Measurements from ENCODE around the gene SORCS3. TPM values are rescaled to one million over a fixed set of nuclear protein-coding genes. Genes with fewer than 3 reads are reported as not detected.

The SORCS3 gene
- total RNA-seq, 1 experiment from 2014 or later: not detected

GRCh38 chr10:105056413-105056812, 415.3 kb downstream of the SORCS3 start:
- ATAC-seq (no peak), DNase-seq (no peak)
- no peak overlapping the region for H3K27ac ChIP-seq (ENCODE audit: low read length)
- H3K4me1 ChIP-seq (ENCODE audit: insufficient read depth, low read length): no peaks in the 10 kb centered on the region
- H3K27me3 ChIP-seq (ENCODE audit: low read length): no peaks in the 10 kb centered on the region
- no peaks in the 10 kb centered on the region for H3K36me3 ChIP-seq (ENCODE audit: low read depth, low read length)
- H3K4me3 ChIP-seq (ENCODE audit: low read length): no peak overlapping the region
- no peak overlapping the region for H2AFZ ChIP-seq (ENCODE audit: low read length)
- no peaks in the 10 kb centered on the region for H3K9me3 ChIP-seq (ENCODE audit: low read length)
- TF ChIP-seq, protein P1, sequence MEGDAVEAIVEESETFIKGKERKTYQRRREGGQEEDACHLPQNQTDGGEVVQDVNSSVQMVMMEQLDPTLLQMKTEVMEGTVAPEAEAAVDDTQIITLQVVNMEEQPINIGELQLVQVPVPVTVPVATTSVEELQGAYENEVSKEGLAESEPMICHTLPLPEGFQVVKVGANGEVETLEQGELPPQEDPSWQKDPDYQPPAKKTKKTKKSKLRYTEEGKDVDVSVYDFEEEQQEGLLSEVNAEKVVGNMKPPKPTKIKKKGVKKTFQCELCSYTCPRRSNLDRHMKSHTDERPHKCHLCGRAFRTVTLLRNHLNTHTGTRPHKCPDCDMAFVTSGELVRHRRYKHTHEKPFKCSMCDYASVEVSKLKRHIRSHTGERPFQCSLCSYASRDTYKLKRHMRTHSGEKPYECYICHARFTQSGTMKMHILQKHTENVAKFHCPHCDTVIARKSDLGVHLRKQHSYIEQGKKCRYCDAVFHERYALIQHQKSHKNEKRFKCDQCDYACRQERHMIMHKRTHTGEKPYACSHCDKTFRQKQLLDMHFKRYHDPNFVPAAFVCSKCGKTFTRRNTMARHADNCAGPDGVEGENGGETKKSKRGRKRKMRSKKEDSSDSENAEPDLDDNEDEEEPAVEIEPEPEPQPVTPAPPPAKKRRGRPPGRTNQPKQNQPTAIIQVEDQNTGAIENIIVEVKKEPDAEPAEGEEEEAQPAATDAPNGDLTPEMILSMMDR (conservative IDR thresholded peaks at IDR 0.05; ENCODE audit: low read depth, low read length): no peak
- TF ChIP-seq EZH2 (IDR thresholded peaks at IDR 0.05; ENCODE audit: low read length, unreplicated experiment): no peak
- TF ChIP-seq EZH2phosphoT487 (IDR thresholded peaks at IDR 0.05; ENCODE audit: borderline replicate concordance, low read length): no peak
- no TSS peak for BruUV-seq (replicated peaks)
- intact Hi-C loops (cut with micrococcal nuclease): no loop called here
- H3K9me2 ChIP-seq (replicated peaks; ENCODE audit: low read length): no peaks in the 10 kb centered on the region
- POLR2A ChIA-PET (ENCODE audit: unreplicated experiment): no interaction called here
- H3K79me2 ChIP-seq (ENCODE audit: low read length): no peaks in the 10 kb centered on the region
- no peaks in the 10 kb centered on the region for H4K20me1 ChIP-seq (ENCODE audit: low read length)
- H3K4me2 ChIP-seq (ENCODE audit: low read length): no peak overlapping the region
- CTCF ChIA-PET: no interaction called here
- H3K9ac ChIP-seq (ENCODE audit: low read length): no peak overlapping the region
- H3F3A ChIP-seq (ENCODE audit: low read length, unreplicated experiment): no peaks in the 10 kb centered on the region

GRCh38 chr10:105062951-105063350, 421.9 kb downstream of the SORCS3 start:
- Histone ChIP-seq H2AFZ (ENCODE audit: low read length) (no peak overlapping the region), H3K4me1 (ENCODE audit: insufficient read depth, low read length) (no peaks in the 10 kb centered on the region), H3K9me2 (replicated peaks; ENCODE audit: low read length) (no peaks in the 10 kb centered on the region), H3K9ac (ENCODE audit: low read length) (no peak overlapping the region), H3K27me3 (ENCODE audit: low read length) (no peaks in the 10 kb centered on the region), H3K4me3 (ENCODE audit: low read length) (no peak overlapping the region), H3K36me3 (ENCODE audit: low read depth, low read length) (no peaks in the 10 kb centered on the region), H3F3A (ENCODE audit: low read length, unreplicated experiment) (no peaks in the 10 kb centered on the region), H3K4me2 (ENCODE audit: low read length) (no peak overlapping the region), H3K27ac (ENCODE audit: low read length) (no peak overlapping the region), H3K9me3 (ENCODE audit: low read length) (no peaks in the 10 kb centered on the region), H3K79me2 (ENCODE audit: low read length) (no peaks in the 10 kb centered on the region), H4K20me1 (ENCODE audit: low read length) (no peaks in the 10 kb centered on the region)
- BruUV-seq (replicated peaks): no TSS peak
- DNase-seq: no peak
- intact Hi-C loops (cut with micrococcal nuclease): no loop called here
- ChIA-PET CTCF (no interaction called here), POLR2A (ENCODE audit: unreplicated experiment) (no interaction called here)
- TF ChIP-seq, protein P1 (conservative IDR thresholded peaks at IDR 0.05; ENCODE audit: low read depth, low read length): no peak
- TF ChIP-seq EZH2 (IDR thresholded peaks at IDR 0.05; ENCODE audit: low read length, unreplicated experiment) (no peak), EZH2phosphoT487 (IDR thresholded peaks at IDR 0.05; ENCODE audit: borderline replicate concordance, low read length) (no peak)
- no peak for ATAC-seq

DNA sequence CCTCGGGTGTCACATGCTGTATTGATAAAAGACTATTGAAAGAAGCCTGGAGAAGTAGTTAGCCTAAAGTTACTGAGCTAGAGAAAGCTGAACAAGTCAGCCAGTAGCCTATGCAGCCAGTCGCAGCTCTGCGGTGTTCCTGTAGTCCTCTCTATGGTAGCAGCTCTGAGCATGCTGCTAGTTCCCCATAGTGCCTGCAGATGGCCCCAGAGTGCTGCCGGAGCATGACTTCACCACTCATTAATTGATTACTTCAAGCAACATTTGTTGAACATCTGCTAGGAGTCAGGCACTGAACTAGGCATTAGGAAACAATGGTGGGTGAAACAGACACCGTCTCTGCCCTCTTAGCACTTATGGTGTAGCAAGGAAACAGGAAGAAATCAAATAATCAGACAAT, 422.7 kb downstream of the SORCS3 start:
- DNase-seq: peak; percentile 7
- intact Hi-C loops (cut with micrococcal nuclease): no loop called here
- no peak overlapping the region for H3K4me2 ChIP-seq (ENCODE audit: low read length)
- H3K27me3 ChIP-seq (ENCODE audit: low read length): no peaks in the 10 kb centered on the region
- no peak overlapping the region for H3K4me3 ChIP-seq (ENCODE audit: low read length)
- ChIA-PET CTCF (no interaction called here), POLR2A (ENCODE audit: unreplicated experiment) (no interaction called here)
- no peaks in the 10 kb centered on the region for H3K4me1 ChIP-seq (ENCODE audit: insufficient read depth, low read length)
- TF ChIP-seq EZH2 (IDR thresholded peaks at IDR 0.05; ENCODE audit: low read length, unreplicated experiment) (no peak), EZH2phosphoT487 (IDR thresholded peaks at IDR 0.05; ENCODE audit: borderline replicate concordance, low read length) (no peak)
- TF ChIP-seq, protein P1 (conservative IDR thresholded peaks at IDR 0.05; ENCODE audit: low read depth, low read length): peak; percentile 51
- ATAC-seq: no peak
- no peaks in the 10 kb centered on the region for H3K9me2 ChIP-seq (replicated peaks; ENCODE audit: low read length)
- no peak overlapping the region for H2AFZ ChIP-seq (ENCODE audit: low read length)
- no peaks in the 10 kb centered on the region for H3K79me2 ChIP-seq (ENCODE audit: low read length)
- no peaks in the 10 kb centered on the region for H4K20me1 ChIP-seq (ENCODE audit: low read length)
- no peaks in the 10 kb centered on the region for H3K9me3 ChIP-seq (ENCODE audit: low read length)
- H3K36me3 ChIP-seq (ENCODE audit: low read depth, low read length): no peaks in the 10 kb centered on the region
- H3K9ac ChIP-seq (ENCODE audit: low read length): no peak overlapping the region
- no peaks in the 10 kb centered on the region for H3F3A ChIP-seq (ENCODE audit: low read length, unreplicated experiment)
- BruUV-seq (replicated peaks): no TSS peak
- H3K27ac ChIP-seq (ENCODE audit: low read length): no peak overlapping the region

Data from PC-3 (cell line).